Muscle layer of colon (tissue), 2 donors: ENCODE measurements around the gene NKAIN2.
"Not testable (repeated sequence)": the region's sequence is repeated elsewhere in the genome, so short reads cannot be mapped to it uniquely, and the experiment has no call there.

Source experiments
- H3K27ac ChIP-seq: one replicate; pipeline ENCODE4 v1.7.0; 2013; ENCODE audit warnings: low read depth, mild to moderate bottlenecking, low read length, moderate library complexity
- H3K27me3 ChIP-seq, 2 donors: one replicate each; pipeline ENCODE4 v1.7.0; 2013; ENCODE audit warnings: low read length in 2 of 2, mild to moderate bottlenecking in 2 of 2; ENCODE audit not compliant: insufficient read depth in 2 of 2, control insufficient read depth in 1 of 2
- H3K36me3 ChIP-seq: one replicate; pipeline ENCODE4 v1.7.0; 2013; ENCODE audit warnings: mild to moderate bottlenecking, low read length; ENCODE audit not compliant: insufficient read depth
- H3K4me1 ChIP-seq: one replicate; pipeline ENCODE4 v1.7.0; 2013; ENCODE audit warnings: mild to moderate bottlenecking, low read length; ENCODE audit not compliant: insufficient read depth
- H3K4me3 ChIP-seq, 2 donors: one replicate each; pipeline ENCODE4 v1.7.0; 2013; ENCODE audit warnings: low read length in 2 of 2, low read depth in 1 of 2, mild to moderate bottlenecking in 1 of 2, moderate library complexity in 1 of 2
- H3K9ac ChIP-seq: one replicate; pipeline ENCODE4 v1.7.0; 2013; ENCODE audit warnings: low read length
- H3K9me3 ChIP-seq: one replicate; pipeline ENCODE4 v1.7.0; 2013; ENCODE audit warnings: mild to moderate bottlenecking, low read length
- donor health status: abdominal sarcoma.
- donor health status: Adenocarcinoma of cecum.

Gene NKAIN2

GRCh38 chr6:124237911-124238310, 434.2 kb downstream of the NKAIN2 start:
- H3K9ac ChIP-seq: no peak overlapping the region
- H3K27me3 ChIP-seq: no peaks in the 10 kb centered on the region
- H3K9me3 ChIP-seq: no peaks in the 10 kb centered on the region
- H3K4me1 ChIP-seq: no peaks in the 10 kb centered on the region
- no peaks in the 10 kb centered on the region for H3K36me3 ChIP-seq
- H3K4me3 ChIP-seq: no peak overlapping the region
- H3K27ac ChIP-seq: no peak overlapping the region

- not testable (repeated sequence) for H3K27me3 ChIP-seq, H3K9ac ChIP-seq, H3K9me3 ChIP-seq, H3K27ac ChIP-seq, H3K4me3 ChIP-seq, H3K36me3 ChIP-seq, H3K4me1 ChIP-seq
Observed at GRCh38 chr6:124238408-124238807, 434.7 kb downstream of the NKAIN2 start.

- H3K9me3 ChIP-seq: no peaks in the 10 kb centered on the region
- no peak overlapping the region for H3K27ac ChIP-seq
- no peaks in the 10 kb centered on the region for H3K4me1 ChIP-seq
- H3K9ac ChIP-seq: no peak overlapping the region
- no peaks in the 10 kb centered on the region for H3K27me3 ChIP-seq
- H3K36me3 ChIP-seq: no peaks in the 10 kb centered on the region
- H3K4me3 ChIP-seq: no peak overlapping the region
Observed at GRCh38 chr6:124254941-124255685, 451.4 kb downstream of the NKAIN2 start.

- H3K27me3 ChIP-seq: no peaks in the 10 kb centered on the region
- no peak overlapping the region for H3K4me3 ChIP-seq
- H3K27ac ChIP-seq: no peak overlapping the region
- H3K9ac ChIP-seq: no peak overlapping the region
- no peaks in the 10 kb centered on the region for H3K36me3 ChIP-seq
- no peaks in the 10 kb centered on the region for H3K4me1 ChIP-seq
- H3K9me3 ChIP-seq: no peaks in the 10 kb centered on the region
Observed at GRCh38 chr6:124260337-124260736, 456.7 kb downstream of the NKAIN2 start.

GRCh38 chr6:124269733-124270132, 466.1 kb downstream of the NKAIN2 start:
- Histone ChIP-seq H3K9me3 (no peaks in the 10 kb centered on the region), H3K9ac (no peak overlapping the region), H3K4me1 (no peaks in the 10 kb centered on the region), H3K27me3 (no peaks in the 10 kb centered on the region), H3K36me3 (no peaks in the 10 kb centered on the region), H3K27ac (no peak overlapping the region), H3K4me3 (no peak overlapping the region)

- H3K4me1 ChIP-seq: no peaks in the 10 kb centered on the region
- no peak overlapping the region for H3K27ac ChIP-seq
- no peak overlapping the region for H3K4me3 ChIP-seq
- no peaks in the 10 kb centered on the region for H3K27me3 ChIP-seq
- no peaks in the 10 kb centered on the region for H3K36me3 ChIP-seq
- H3K9ac ChIP-seq: no peak overlapping the region
- H3K9me3 ChIP-seq: no peaks in the 10 kb centered on the region
Observed at GRCh38 chr6:124273701-124274100, 470.0 kb downstream of the NKAIN2 start.

GRCh38 chr6:124282541-124282940, 478.9 kb downstream of the NKAIN2 start:
- H3K36me3 ChIP-seq: no peaks in the 10 kb centered on the region
- H3K4me3 ChIP-seq: no peak overlapping the region
- no peaks in the 10 kb centered on the region for H3K27me3 ChIP-seq
- H3K9ac ChIP-seq: no peak overlapping the region
- no peaks in the 10 kb centered on the region for H3K9me3 ChIP-seq
- no peaks in the 10 kb centered on the region for H3K4me1 ChIP-seq
- H3K27ac ChIP-seq: no peak overlapping the region

GRCh38 chr6:124283486-124283885, 479.8 kb downstream of the NKAIN2 start:
- H3K4me1 ChIP-seq: no peaks in the 10 kb centered on the region
- H3K27me3 ChIP-seq: no peaks in the 10 kb centered on the region
- H3K9ac ChIP-seq: no peak overlapping the region
- no peaks in the 10 kb centered on the region for H3K36me3 ChIP-seq
- no peak overlapping the region for H3K27ac ChIP-seq
- no peak overlapping the region for H3K4me3 ChIP-seq
- H3K9me3 ChIP-seq: no peaks in the 10 kb centered on the region

GRCh38 chr6:124285146-124285545, 481.5 kb downstream of the NKAIN2 start:
- Histone ChIP-seq H3K27ac (no peak overlapping the region), H3K4me3 (no peak overlapping the region), H3K4me1 (no peaks in the 10 kb centered on the region), H3K36me3 (no peaks in the 10 kb centered on the region), H3K9ac (no peak overlapping the region), H3K9me3 (no peaks in the 10 kb centered on the region), H3K27me3 (no peaks in the 10 kb centered on the region)

- Histone ChIP-seq H3K27ac (no peak overlapping the region), H3K9ac (no peak overlapping the region)
Observed at GRCh38 chr6:124294574-124295200, 491.0 kb downstream of the NKAIN2 start.

GRCh38 chr6:124297507-124297906, 493.8 kb downstream of the NKAIN2 start:
- Histone ChIP-seq H3K27me3 (no peaks in the 10 kb centered on the region), H3K4me1 (no peaks in the 10 kb centered on the region), H3K9ac (no peak overlapping the region), H3K4me3 (no peak overlapping the region), H3K9me3 (no peaks in the 10 kb centered on the region), H3K36me3 (no peaks in the 10 kb centered on the region), H3K27ac (no peak overlapping the region)

More at GRCh38 chr6:124294574-124295200, 491.0 kb downstream of the NKAIN2 start:
- H3K4me1 ChIP-seq: no peaks in the 10 kb centered on the region
- H3K36me3 ChIP-seq: no peaks in the 10 kb centered on the region
- H3K9me3 ChIP-seq: no peaks in the 10 kb centered on the region
- no peak overlapping the region for H3K4me3 ChIP-seq
- H3K27me3 ChIP-seq: no peaks in the 10 kb centered on the region

GRCh38 chr6:124298730-124299129, 495.1 kb downstream of the NKAIN2 start:
- Histone ChIP-seq H3K27me3 (no peaks in the 10 kb centered on the region), H3K9me3 (no peaks in the 10 kb centered on the region), H3K36me3 (no peaks in the 10 kb centered on the region), H3K27ac (no peak overlapping the region), H3K9ac (no peak overlapping the region), H3K4me1 (no peaks in the 10 kb centered on the region), H3K4me3 (no peak overlapping the region)
